ENCODE measurements around the gene FGFRL1.

DNA sequence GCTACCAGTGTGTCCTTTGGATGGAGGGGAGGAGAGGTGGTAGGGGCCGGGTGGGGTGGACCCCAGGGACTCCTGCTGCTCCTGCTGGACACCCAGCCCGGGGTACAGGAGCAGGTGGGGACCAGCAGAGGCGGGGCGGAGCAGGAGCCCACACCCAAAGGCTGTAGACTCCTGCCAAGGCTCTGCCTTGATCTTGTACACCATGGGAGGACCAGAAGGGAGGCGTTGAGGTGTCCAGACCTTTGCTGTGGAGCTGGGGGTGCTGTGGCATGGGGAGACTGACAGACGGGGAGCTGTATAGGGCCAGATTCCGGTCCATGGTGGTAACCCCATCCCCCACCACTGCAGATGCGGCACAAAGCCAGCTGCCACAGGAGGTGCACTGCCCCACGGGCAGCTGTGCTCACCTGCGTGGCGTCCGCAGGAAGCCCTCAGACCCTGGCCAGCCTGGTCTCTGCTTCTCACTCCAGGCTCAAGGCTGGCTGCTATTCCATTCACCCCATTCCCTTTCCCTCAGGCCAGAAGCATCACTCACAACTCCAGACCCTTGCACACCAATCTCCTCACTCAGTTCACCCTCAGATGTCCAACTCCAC lies 13.2 kb upstream of the FGFRL1 start:
- TF ChIP-seq, protein P1, sequence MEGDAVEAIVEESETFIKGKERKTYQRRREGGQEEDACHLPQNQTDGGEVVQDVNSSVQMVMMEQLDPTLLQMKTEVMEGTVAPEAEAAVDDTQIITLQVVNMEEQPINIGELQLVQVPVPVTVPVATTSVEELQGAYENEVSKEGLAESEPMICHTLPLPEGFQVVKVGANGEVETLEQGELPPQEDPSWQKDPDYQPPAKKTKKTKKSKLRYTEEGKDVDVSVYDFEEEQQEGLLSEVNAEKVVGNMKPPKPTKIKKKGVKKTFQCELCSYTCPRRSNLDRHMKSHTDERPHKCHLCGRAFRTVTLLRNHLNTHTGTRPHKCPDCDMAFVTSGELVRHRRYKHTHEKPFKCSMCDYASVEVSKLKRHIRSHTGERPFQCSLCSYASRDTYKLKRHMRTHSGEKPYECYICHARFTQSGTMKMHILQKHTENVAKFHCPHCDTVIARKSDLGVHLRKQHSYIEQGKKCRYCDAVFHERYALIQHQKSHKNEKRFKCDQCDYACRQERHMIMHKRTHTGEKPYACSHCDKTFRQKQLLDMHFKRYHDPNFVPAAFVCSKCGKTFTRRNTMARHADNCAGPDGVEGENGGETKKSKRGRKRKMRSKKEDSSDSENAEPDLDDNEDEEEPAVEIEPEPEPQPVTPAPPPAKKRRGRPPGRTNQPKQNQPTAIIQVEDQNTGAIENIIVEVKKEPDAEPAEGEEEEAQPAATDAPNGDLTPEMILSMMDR (IDR thresholded peaks at IDR 0.05; ENCODE audit: insufficient read depth, low read length): no peak
- no peak for TF ChIP-seq GABPA (IDR thresholded peaks at IDR 0.05; ENCODE audit: low read depth)
- no peak for TF ChIP-seq SPI1 (IDR thresholded peaks at IDR 0.05; ENCODE audit: borderline replicate concordance, low read depth)
- no peak for TF ChIP-seq POLR2AphosphoS5 (IDR thresholded peaks at IDR 0.05; ENCODE audit: low read depth)
- TF ChIP-seq, protein P2, sequence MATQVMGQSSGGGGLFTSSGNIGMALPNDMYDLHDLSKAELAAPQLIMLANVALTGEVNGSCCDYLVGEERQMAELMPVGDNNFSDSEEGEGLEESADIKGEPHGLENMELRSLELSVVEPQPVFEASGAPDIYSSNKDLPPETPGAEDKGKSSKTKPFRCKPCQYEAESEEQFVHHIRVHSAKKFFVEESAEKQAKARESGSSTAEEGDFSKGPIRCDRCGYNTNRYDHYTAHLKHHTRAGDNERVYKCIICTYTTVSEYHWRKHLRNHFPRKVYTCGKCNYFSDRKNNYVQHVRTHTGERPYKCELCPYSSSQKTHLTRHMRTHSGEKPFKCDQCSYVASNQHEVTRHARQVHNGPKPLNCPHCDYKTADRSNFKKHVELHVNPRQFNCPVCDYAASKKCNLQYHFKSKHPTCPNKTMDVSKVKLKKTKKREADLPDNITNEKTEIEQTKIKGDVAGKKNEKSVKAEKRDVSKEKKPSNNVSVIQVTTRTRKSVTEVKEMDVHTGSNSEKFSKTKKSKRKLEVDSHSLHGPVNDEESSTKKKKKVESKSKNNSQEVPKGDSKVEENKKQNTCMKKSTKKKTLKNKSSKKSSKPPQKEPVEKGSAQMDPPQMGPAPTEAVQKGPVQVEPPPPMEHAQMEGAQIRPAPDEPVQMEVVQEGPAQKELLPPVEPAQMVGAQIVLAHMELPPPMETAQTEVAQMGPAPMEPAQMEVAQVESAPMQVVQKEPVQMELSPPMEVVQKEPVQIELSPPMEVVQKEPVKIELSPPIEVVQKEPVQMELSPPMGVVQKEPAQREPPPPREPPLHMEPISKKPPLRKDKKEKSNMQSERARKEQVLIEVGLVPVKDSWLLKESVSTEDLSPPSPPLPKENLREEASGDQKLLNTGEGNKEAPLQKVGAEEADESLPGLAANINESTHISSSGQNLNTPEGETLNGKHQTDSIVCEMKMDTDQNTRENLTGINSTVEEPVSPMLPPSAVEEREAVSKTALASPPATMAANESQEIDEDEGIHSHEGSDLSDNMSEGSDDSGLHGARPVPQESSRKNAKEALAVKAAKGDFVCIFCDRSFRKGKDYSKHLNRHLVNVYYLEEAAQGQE (IDR thresholded peaks at IDR 0.05; ENCODE audit: insufficient replicate concordance, low read depth): no peak
